Measurements from ENCODE around the gene SLC7A5.

DNA sequence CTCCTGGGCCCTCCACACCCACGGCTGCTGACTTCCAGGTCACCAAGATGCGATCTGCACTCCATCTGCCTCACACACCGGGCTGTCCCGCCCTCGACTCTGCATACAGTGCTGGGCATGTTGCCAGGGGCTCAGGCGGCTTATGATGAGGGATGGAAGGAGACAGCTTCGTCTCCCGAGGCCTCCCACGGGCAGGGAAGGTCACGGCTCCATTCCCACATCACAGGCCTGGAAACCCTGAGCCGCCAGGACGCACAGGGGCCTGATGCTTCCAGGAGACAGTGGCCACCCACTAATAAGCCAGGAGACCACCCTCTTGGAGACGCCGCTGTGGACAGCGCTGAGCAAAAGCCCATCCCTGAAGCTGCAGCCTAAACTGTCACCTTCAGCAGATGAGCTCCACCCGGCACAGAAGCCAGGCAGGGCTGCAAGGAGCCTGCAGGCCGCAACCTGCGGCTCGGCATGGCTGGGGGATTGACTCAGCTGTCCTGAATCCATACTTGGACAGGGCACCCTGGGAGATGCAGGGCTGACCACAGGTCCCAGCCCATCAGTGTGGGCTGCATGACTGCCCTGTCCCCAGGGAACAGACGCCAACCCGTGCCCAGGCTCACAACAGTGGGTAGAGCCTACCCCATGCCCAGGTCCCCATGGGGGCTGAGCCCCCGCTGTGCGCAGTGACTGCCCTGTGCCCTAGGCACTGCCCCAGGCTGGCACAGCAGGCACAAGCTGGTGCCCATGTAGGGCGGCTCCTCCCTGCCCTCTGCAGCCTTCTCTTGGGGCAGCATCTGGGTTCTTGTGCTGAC is 34.4 kb downstream of the SLC7A5 start:
- no peak for TF ChIP-seq SETDB1 (IDR thresholded peaks at IDR 0.05; ENCODE audit: insufficient read length, low read length)
- TF ChIP-seq CTCF (tag by site-specific recombination; IDR thresholded peaks at IDR 0.05): no peak
- no peak for TF ChIP-seq YY2 (tag by site-specific recombination; IDR thresholded peaks at IDR 0.05)
- TF ChIP-seq ZNF658 (tag by site-specific recombination; IDR thresholded peaks at IDR 0.05): no peak
- TF ChIP-seq ZBTB17 (tag by site-specific recombination; IDR thresholded peaks at IDR 0.05): peak; percentile 83
- no peak for TF ChIP-seq ZNF362 (tag by site-specific recombination; IDR thresholded peaks at IDR 0.05)
- TF ChIP-seq ZBTB11 (tag by site-specific recombination; conservative IDR thresholded peaks at IDR 0.05; ENCODE audit: low read depth): no peak
- no peak for TF ChIP-seq ZNF792 (tag by site-specific recombination; IDR thresholded peaks at IDR 0.05)
- no peak for TF ChIP-seq BCL11A (tag by site-specific recombination; IDR thresholded peaks at IDR 0.05; ENCODE audit: low read depth)
- TF ChIP-seq ZNF280D (tag by site-specific recombination; IDR thresholded peaks at IDR 0.05): no peak
- no peak for TF ChIP-seq ZNF670 (tag by site-specific recombination; IDR thresholded peaks at IDR 0.05; ENCODE audit: low read depth)
- no peak for TF ChIP-seq ZNF274 (IDR thresholded peaks at IDR 0.05; ENCODE audit: low read length)
- TF ChIP-seq ZNF274 (tag by site-specific recombination; IDR thresholded peaks at IDR 0.05; ENCODE audit: borderline replicate concordance): no peak
- TF ChIP-seq ZNF626 (tag by site-specific recombination; IDR thresholded peaks at IDR 0.05): no peak
